ENCODE results near the gene ABLIM2.

The ABLIM2 gene

GRCh38 chr4:7964459-7964858 is 194.2 kb downstream of the ABLIM2 start:
- DNase-seq (ENCODE audit: low spot score in 2 of 2) = peak in 1 of 2 donors; percentile 49
- no peaks in the 10 kb centered on the region for H3K9me3 Mint-ChIP-seq
- peak; percentile 66 for ATAC-seq (replicated peaks; ENCODE audit: extremely low read depth, poor library complexity, severe bottlenecking)
- H3K27ac Mint-ChIP-seq (ENCODE audit: low read depth) = peak overlapping the region; percentile 92
- no peaks in the 10 kb centered on the region for H3K27me3 Mint-ChIP-seq
- H3K4me3 Mint-ChIP-seq = peak overlapping the region; percentile 58
- H3K36me3 Mint-ChIP-seq (ENCODE audit: insufficient read depth) = peaks cover 9% of the 10 kb centered on the region
- peaks cover 45% of the 10 kb centered on the region for H3K4me1 Mint-ChIP-seq

- peak overlapping the region; percentile 92 for H3K27ac Mint-ChIP-seq (ENCODE audit: low read depth)
- no peak for DNase-seq (ENCODE audit: low spot score in 2 of 2)
- no peaks in the 10 kb centered on the region for H3K9me3 Mint-ChIP-seq
- peaks cover 8% of the 10 kb centered on the region for H3K36me3 Mint-ChIP-seq (ENCODE audit: insufficient read depth)
- H3K27me3 Mint-ChIP-seq = no peaks in the 10 kb centered on the region
- no peak for ATAC-seq (replicated peaks; ENCODE audit: extremely low read depth, poor library complexity, severe bottlenecking)
- no peak overlapping the region for H3K4me3 Mint-ChIP-seq
- peaks cover 41% of the 10 kb centered on the region for H3K4me1 Mint-ChIP-seq
Observed at GRCh38 chr4:7963691-7964090, 194.9 kb downstream of the ABLIM2 start.

GRCh38 chr4:7962609-7963508 is 195.8 kb downstream of the ABLIM2 start:
- H3K27ac Mint-ChIP-seq (ENCODE audit: low read depth) = peak overlapping the region; percentile 29
- no peak overlapping the region for H3K4me3 Mint-ChIP-seq
- no peak for ATAC-seq (replicated peaks; ENCODE audit: extremely low read depth, poor library complexity, severe bottlenecking)
- no peak for DNase-seq (ENCODE audit: low spot score in 2 of 2)
- H3K36me3 Mint-ChIP-seq (ENCODE audit: insufficient read depth) = peaks cover 8% of the 10 kb centered on the region
- H3K27me3 Mint-ChIP-seq = no peaks in the 10 kb centered on the region
- no peaks in the 10 kb centered on the region for H3K9me3 Mint-ChIP-seq
- H3K4me1 Mint-ChIP-seq = peaks cover 35% of the 10 kb centered on the region

- H3K27me3 Mint-ChIP-seq = no peaks in the 10 kb centered on the region
- H3K36me3 Mint-ChIP-seq (ENCODE audit: insufficient read depth) = peaks cover 4% of the 10 kb centered on the region
- H3K9me3 Mint-ChIP-seq = no peaks in the 10 kb centered on the region
- H3K27ac Mint-ChIP-seq (ENCODE audit: low read depth) = peak overlapping the region; percentile 79
- ATAC-seq (replicated peaks; ENCODE audit: extremely low read depth, poor library complexity, severe bottlenecking) (peak; percentile 21), DNase-seq (ENCODE audit: low spot score in 2 of 2) (no peak)
- peaks cover 25% of the 10 kb centered on the region for H3K4me1 Mint-ChIP-seq
- peak overlapping the region; percentile 45 for H3K4me3 Mint-ChIP-seq
Observed at GRCh38 chr4:7960790-7961655, 197.6 kb downstream of the ABLIM2 start.

DNA sequence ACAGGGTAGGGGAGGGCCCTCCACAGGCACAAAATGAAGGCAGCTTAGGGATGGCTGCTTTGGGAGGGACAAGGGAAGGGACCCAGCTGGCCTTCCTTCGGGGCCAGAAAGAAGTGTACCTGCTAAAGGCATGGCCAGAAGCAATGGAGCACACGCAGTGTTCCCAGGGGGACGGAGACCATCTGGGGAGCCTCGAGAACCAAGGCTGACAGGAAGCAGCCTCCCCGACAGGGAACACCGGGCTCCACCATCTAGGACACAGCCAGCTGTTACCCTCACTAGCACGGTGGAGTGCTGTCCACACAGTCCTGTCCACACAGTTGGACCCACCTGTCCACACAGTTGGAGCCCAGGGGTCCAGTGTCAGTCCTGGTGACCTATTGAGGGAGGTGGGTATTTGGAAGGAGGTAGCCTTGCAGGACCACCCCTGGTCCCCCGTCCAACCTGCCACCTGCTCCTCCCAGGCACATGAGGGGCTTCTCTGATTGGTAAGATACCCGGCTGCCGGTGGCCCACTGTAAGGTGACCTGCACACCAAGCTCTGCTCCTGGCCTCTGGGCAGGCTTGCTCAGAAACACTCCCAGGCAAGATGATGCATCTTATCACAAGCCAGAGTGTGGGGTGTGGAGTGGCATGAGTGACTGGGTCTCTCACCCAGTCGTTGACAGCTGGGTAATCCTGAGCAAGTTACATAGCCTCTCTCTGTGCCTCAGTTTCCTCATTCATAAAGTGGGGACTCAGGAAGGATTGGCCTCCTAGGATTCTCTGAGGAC is 198.4 kb downstream of the ABLIM2 start:
- DNase-seq (ENCODE audit: low spot score in 2 of 2) (no peak), ATAC-seq (replicated peaks; ENCODE audit: extremely low read depth, poor library complexity, severe bottlenecking) (no peak)
- Mint-ChIP-seq H3K27me3 (no peaks in the 10 kb centered on the region), H3K4me3 (peak overlapping the region; percentile 45), H3K4me1 (peaks cover 17% of the 10 kb centered on the region), H3K36me3 (ENCODE audit: insufficient read depth) (peaks cover 4% of the 10 kb centered on the region), H3K27ac (ENCODE audit: low read depth) (peak overlapping the region; percentile 79), H3K9me3 (no peaks in the 10 kb centered on the region)

- no peak overlapping the region for H3K27ac Mint-ChIP-seq (ENCODE audit: low read depth)
- ATAC-seq (replicated peaks; ENCODE audit: extremely low read depth, poor library complexity, severe bottlenecking) = no peak
- no peak overlapping the region for H3K4me3 Mint-ChIP-seq
- H3K9me3 Mint-ChIP-seq = no peaks in the 10 kb centered on the region
- peaks cover 6% of the 10 kb centered on the region for H3K4me1 Mint-ChIP-seq
- H3K27me3 Mint-ChIP-seq = no peaks in the 10 kb centered on the region
- DNase-seq (ENCODE audit: low spot score in 2 of 2) = no peak
- H3K36me3 Mint-ChIP-seq (ENCODE audit: insufficient read depth) = peaks cover 2% of the 10 kb centered on the region
Observed at GRCh38 chr4:7959078-7959477, 199.5 kb downstream of the ABLIM2 start.

GRCh38 chr4:7956934-7957656 is 201.5 kb downstream of the ABLIM2 start:
- Mint-ChIP-seq H3K4me3 (no peak overlapping the region), H3K9me3 (no peaks in the 10 kb centered on the region), H3K27ac (ENCODE audit: low read depth) (peak overlapping the region; percentile 20), H3K27me3 (no peaks in the 10 kb centered on the region), H3K36me3 (ENCODE audit: insufficient read depth) (peaks cover 2% of the 10 kb centered on the region), H3K4me1 (no peaks in the 10 kb centered on the region)
- ATAC-seq (replicated peaks; ENCODE audit: extremely low read depth, poor library complexity, severe bottlenecking) = no peak
- DNase-seq (ENCODE audit: low spot score in 2 of 2) = no peak

DNA sequence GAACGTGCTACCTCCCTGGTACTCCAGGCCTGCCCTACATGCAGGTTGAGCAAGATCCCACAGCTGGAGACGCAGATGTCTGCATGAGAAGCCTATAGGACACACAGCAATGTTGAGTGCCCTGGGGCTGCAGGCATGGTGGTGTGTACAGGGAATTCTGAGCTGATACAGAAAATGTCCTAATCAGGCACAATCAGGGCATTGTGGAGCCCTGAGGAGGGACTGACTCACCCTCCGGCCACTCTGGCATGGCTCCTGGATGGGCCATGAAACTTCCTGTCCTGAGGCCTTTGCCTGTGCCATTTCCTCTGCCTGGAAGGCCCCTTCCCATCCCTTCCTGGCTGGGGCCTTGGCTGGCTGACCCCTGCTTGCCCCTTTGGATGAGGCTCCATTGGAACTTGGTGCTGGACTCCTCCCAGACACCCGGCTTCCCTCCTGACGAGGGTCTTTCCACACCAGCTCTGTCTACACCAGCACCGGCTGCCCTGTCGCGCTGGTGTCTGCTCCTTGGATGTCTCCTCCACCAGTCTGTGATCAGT is 202.3 kb downstream of the ABLIM2 start:
- Mint-ChIP-seq H3K9me3 (no peaks in the 10 kb centered on the region), H3K4me3 (no peak overlapping the region), H3K4me1 (no peaks in the 10 kb centered on the region), H3K27ac (ENCODE audit: low read depth) (no peak overlapping the region), H3K27me3 (no peaks in the 10 kb centered on the region), H3K36me3 (ENCODE audit: insufficient read depth) (peaks cover 2% of the 10 kb centered on the region)
- DNase-seq (ENCODE audit: low spot score in 2 of 2) = no peak
- ATAC-seq (replicated peaks; ENCODE audit: extremely low read depth, poor library complexity, severe bottlenecking) = no peak

DNA sequence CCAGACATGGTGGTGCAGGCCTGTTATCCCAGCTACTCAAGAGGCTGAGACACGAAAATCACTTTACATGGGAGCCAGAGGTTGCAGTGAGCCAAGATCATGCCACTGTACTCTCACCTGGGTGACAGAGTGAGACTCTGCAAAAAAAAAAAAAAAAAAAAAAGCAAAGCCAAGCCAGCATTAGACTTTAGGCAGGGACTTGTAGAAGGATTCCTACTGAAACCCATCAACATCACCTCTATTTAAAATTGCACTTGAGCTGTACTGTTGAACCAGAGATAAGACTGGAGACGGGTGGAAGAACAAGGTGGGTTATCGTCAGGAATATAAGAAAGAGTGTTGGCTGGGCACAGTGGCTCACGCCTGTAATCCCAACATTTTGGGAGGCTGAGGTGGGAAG is 203.2 kb downstream of the ABLIM2 start:
- Mint-ChIP-seq H3K27me3 (no peaks in the 10 kb centered on the region), H3K9me3 (no peaks in the 10 kb centered on the region), H3K36me3 (ENCODE audit: insufficient read depth) (no peaks in the 10 kb centered on the region), H3K27ac (ENCODE audit: low read depth) (no peak overlapping the region), H3K4me1 (no peaks in the 10 kb centered on the region), H3K4me3 (no peak overlapping the region)
- DNase-seq (ENCODE audit: low spot score in 2 of 2) = no peak
- ATAC-seq (replicated peaks; ENCODE audit: extremely low read depth, poor library complexity, severe bottlenecking) = no peak

DNA sequence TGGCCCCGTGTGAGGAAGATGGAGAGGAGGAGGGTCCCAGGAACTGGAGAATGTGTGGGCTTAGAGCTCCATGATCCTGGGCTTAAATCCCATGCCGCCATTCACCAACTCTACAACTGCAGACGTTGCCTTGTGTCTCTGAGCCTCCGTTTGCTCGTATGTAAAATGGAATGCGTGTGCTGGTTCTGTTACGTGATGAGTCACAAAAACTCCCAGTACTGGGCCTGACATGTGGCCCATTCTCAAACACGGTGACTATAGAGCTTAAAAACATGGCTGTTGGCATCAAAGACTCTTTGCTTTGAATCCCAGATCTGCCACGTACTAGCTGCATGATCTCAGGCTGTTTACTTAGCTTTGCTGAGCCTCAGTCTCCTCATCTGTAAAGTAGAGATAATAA is 206.0 kb downstream of the ABLIM2 start:
- no peak overlapping the region for H3K27ac Mint-ChIP-seq (ENCODE audit: low read depth)
- no peak overlapping the region for H3K4me3 Mint-ChIP-seq
- no peaks in the 10 kb centered on the region for H3K27me3 Mint-ChIP-seq

GRCh38 chr4:7950301-7951092 is 208.1 kb downstream of the ABLIM2 start:
- no peaks in the 10 kb centered on the region for H3K27me3 Mint-ChIP-seq
- no peak for ATAC-seq (replicated peaks; ENCODE audit: extremely low read depth, poor library complexity, severe bottlenecking)
- peaks cover 15% of the 10 kb centered on the region for H3K4me1 Mint-ChIP-seq
- peaks cover 3% of the 10 kb centered on the region for H3K36me3 Mint-ChIP-seq (ENCODE audit: insufficient read depth)
- no peak overlapping the region for H3K4me3 Mint-ChIP-seq
- no peak for DNase-seq (ENCODE audit: low spot score in 2 of 2)
- H3K9me3 Mint-ChIP-seq = no peaks in the 10 kb centered on the region
- peak overlapping the region; percentile 45 for H3K27ac Mint-ChIP-seq (ENCODE audit: low read depth)

More for the DNA sequence above, 206.0 kb downstream of the ABLIM2 start:
- Mint-ChIP-seq H3K9me3 (no peaks in the 10 kb centered on the region), H3K36me3 (ENCODE audit: insufficient read depth) (peaks cover 3% of the 10 kb centered on the region), H3K4me1 (peaks cover 15% of the 10 kb centered on the region)
- DNase-seq (ENCODE audit: low spot score in 2 of 2) (no peak), ATAC-seq (replicated peaks; ENCODE audit: extremely low read depth, poor library complexity, severe bottlenecking) (no peak)
